Activated CD4-positive, alpha-beta memory T cell treated with anti-CD3 and anti-CD28 coated beads for 36 hours (primary cell): ENCODE results near the gene PPP2R3A. TPM values are rescaled to one million over a fixed set of nuclear protein-coding genes. Genes with fewer than 3 reads are reported as not detected.

Source experiments
- CTCF ChIA-PET: fragments of 350-600 bp; sonication (Branson Sonifier 250); formaldehyde crosslinking; loops from one replicate; lab custom pipeline; 2021; ENCODE audit warnings: antibody characterized with exemption, inconsistent platforms; lab: Charles Lee
- POLR2A ChIA-PET: fragments of 350-600 bp; sonication (Branson Sonifier 250); formaldehyde crosslinking; loops from one replicate; lab custom pipeline; 2021; ENCODE audit warnings: antibody characterized with exemption; lab: Charles Lee
- DNase-seq: peaks from one replicate; pipeline ENCODE4 v3.0.0-alpha.2; 2020
- H3K27ac Mint-ChIP-seq: one replicate; pipeline ENCODE4 v1.8.0; 2021; ENCODE audit warnings: mixed read lengths
- H3K27me3 Mint-ChIP-seq: one replicate; pipeline ENCODE4 v1.8.0; 2021; ENCODE audit warnings: mixed read lengths
- H3K36me3 Mint-ChIP-seq: one replicate; pipeline ENCODE4 v1.8.0; 2021; ENCODE audit warnings: mixed read lengths
- H3K4me1 Mint-ChIP-seq: one replicate; pipeline ENCODE4 v1.8.0; 2021; ENCODE audit warnings: low read depth, mixed read lengths
- H3K4me3 Mint-ChIP-seq: one replicate; pipeline ENCODE4 v1.8.0; 2021; ENCODE audit warnings: mild to moderate bottlenecking, mixed read lengths
- H3K9me3 Mint-ChIP-seq: one replicate; pipeline ENCODE4 v1.8.0; 2021; ENCODE audit warnings: mixed read lengths
- intact Hi-C: fragments of 100-400 bp; cut with micrococcal nuclease; formaldehyde crosslinking; loops from one replicate; pipeline ENCODE4 v1.15.1; 2023
- total RNA-seq, 2 experiments: library from RNA; stranded (reverse); gene quantifications; one replicate each; pipeline ENCODE4 v1.2.3, GENCODE V29; 2021

PPP2R3A gene
- total RNA-seq = under 1 TPM; 0.17 to 0.33 TPM

GRCh38 chr3:135965506-135966270 lies at the start of gene PPP2R3A:
TSS of gene PPP2R3A (plus strand) at chr3:135965728. CDS start at chr3:136001499, 35,771 bp downstream.
- H3K9me3 Mint-ChIP-seq = peaks cover 14% of the 10 kb centered on the region
- intact Hi-C loops = loop anchor here (5.0 kb wide), 1 partner anchor 897 kb away; the partner anchor contains the start of gene NCK1
- CTCF ChIA-PET = interaction anchor here (0.6 to 0.9 kb wide), 2 partner anchors 787 to 1049 kb away, joined by 3 to 4 read pairs; partner anchors contain the start of gene STAG1
- H3K36me3 Mint-ChIP-seq = no peaks in the 10 kb centered on the region
- H3K27ac Mint-ChIP-seq = no peak within 1 kb of the TSS
- DNase-seq = peak; percentile 80
- POLR2A ChIA-PET = no interaction called here
- peaks cover 28% of the 10 kb centered on the region for H3K27me3 Mint-ChIP-seq
- H3K4me1 Mint-ChIP-seq = peaks cover 10% of the 10 kb centered on the region
- peak within 1 kb of the TSS; percentile 58 for H3K4me3 Mint-ChIP-seq

- intact Hi-C loops = loop anchor here (5.0 kb wide), 1 partner anchor 126 kb away; no protein-coding TSS in a partner anchor
- H3K9me3 Mint-ChIP-seq = no peaks in the 10 kb centered on the region
- H3K4me3 Mint-ChIP-seq = no peak overlapping the region
- H3K36me3 Mint-ChIP-seq = no peaks in the 10 kb centered on the region
- peaks cover 3% of the 10 kb centered on the region for H3K27me3 Mint-ChIP-seq
- no peak overlapping the region for H3K27ac Mint-ChIP-seq
- ChIA-PET CTCF (no interaction called here), POLR2A (no interaction called here)
- no peak for DNase-seq
- H3K4me1 Mint-ChIP-seq = no peaks in the 10 kb centered on the region
Measured at GRCh38 chr3:135916310-135916709, 49.2 kb upstream of the PPP2R3A start.

- POLR2A ChIA-PET = no interaction called here
- CTCF ChIA-PET = interaction anchor here (0.7 kb wide), 1 partner anchor 126 kb away, joined by 4 read pairs; no protein-coding TSS in a partner anchor
- Mint-ChIP-seq H3K27me3 (peaks cover 3% of the 10 kb centered on the region), H3K36me3 (no peaks in the 10 kb centered on the region), H3K4me1 (no peaks in the 10 kb centered on the region), H3K27ac (no peak overlapping the region), H3K4me3 (no peak overlapping the region), H3K9me3 (no peaks in the 10 kb centered on the region)
- DNase-seq = no peak
- intact Hi-C loops = loop anchor here (5.0 kb wide), 1 partner anchor 125 kb away; no protein-coding TSS in a partner anchor
Measured at GRCh38 chr3:135917076-135917475, 48.5 kb upstream of the PPP2R3A start.

GRCh38 chr3:135917927-135918597 lies 47.5 kb upstream of the PPP2R3A start:
- ChIA-PET CTCF (no interaction called here), POLR2A (no interaction called here)
- Mint-ChIP-seq H3K4me1 (no peaks in the 10 kb centered on the region), H3K27me3 (peaks cover 3% of the 10 kb centered on the region), H3K36me3 (no peaks in the 10 kb centered on the region), H3K9me3 (no peaks in the 10 kb centered on the region), H3K27ac (no peak overlapping the region), H3K4me3 (no peak overlapping the region)
- intact Hi-C loops = loop anchor here (5.0 kb wide), 1 partner anchor 124 kb away; no protein-coding TSS in a partner anchor
- DNase-seq = no peak

- H3K4me1 Mint-ChIP-seq = no peaks in the 10 kb centered on the region
- no peak overlapping the region for H3K4me3 Mint-ChIP-seq
- intact Hi-C loops = loop anchor here (5.0 kb wide), 1 partner anchor 124 kb away; no protein-coding TSS in a partner anchor
- CTCF ChIA-PET = no interaction called here
- H3K27me3 Mint-ChIP-seq = peaks cover 3% of the 10 kb centered on the region
- no peak for DNase-seq
- H3K27ac Mint-ChIP-seq = no peak overlapping the region
- no peaks in the 10 kb centered on the region for H3K36me3 Mint-ChIP-seq
- no peaks in the 10 kb centered on the region for H3K9me3 Mint-ChIP-seq
- POLR2A ChIA-PET = no interaction called here
Measured at GRCh38 chr3:135918600-135918999, 46.9 kb upstream of the PPP2R3A start.

- POLR2A ChIA-PET = no interaction called here
- CTCF ChIA-PET = interaction anchor here (1.3 kb wide), 1 partner anchor 122 kb away, joined by 10 read pairs; no protein-coding TSS in a partner anchor
- no peaks in the 10 kb centered on the region for H3K9me3 Mint-ChIP-seq
Measured at GRCh38 chr3:135920275-135920674, 45.3 kb upstream of the PPP2R3A start.

GRCh38 chr3:135922903-135923250 lies 42.7 kb upstream of the PPP2R3A start:
- ChIA-PET POLR2A (no interaction called here), CTCF (no interaction called here)
- H3K9me3 Mint-ChIP-seq = no peaks in the 10 kb centered on the region
- intact Hi-C loops = no loop called here
- no peaks in the 10 kb centered on the region for H3K4me1 Mint-ChIP-seq
- H3K27me3 Mint-ChIP-seq = peaks cover 7% of the 10 kb centered on the region
- H3K4me3 Mint-ChIP-seq = no peak overlapping the region
- no peak for DNase-seq
- H3K27ac Mint-ChIP-seq = no peak overlapping the region
- H3K36me3 Mint-ChIP-seq = no peaks in the 10 kb centered on the region

More at GRCh38 chr3:135920275-135920674, 45.3 kb upstream of the PPP2R3A start:
- Mint-ChIP-seq H3K4me3 (no peak overlapping the region), H3K36me3 (no peaks in the 10 kb centered on the region), H3K27ac (no peak overlapping the region), H3K4me1 (no peaks in the 10 kb centered on the region), H3K27me3 (peaks cover 4% of the 10 kb centered on the region)
- DNase-seq = no peak
- intact Hi-C loops = no loop called here

GRCh38 chr3:135924506-135924905 lies 41.0 kb upstream of the PPP2R3A start:
- Mint-ChIP-seq H3K9me3 (no peaks in the 10 kb centered on the region), H3K36me3 (no peaks in the 10 kb centered on the region), H3K4me1 (no peaks in the 10 kb centered on the region), H3K27me3 (peaks cover 4% of the 10 kb centered on the region), H3K4me3 (no peak overlapping the region), H3K27ac (no peak overlapping the region)
- intact Hi-C loops = no loop called here
- ChIA-PET POLR2A (no interaction called here), CTCF (no interaction called here)
- DNase-seq = no peak

- DNase-seq = no peak
- intact Hi-C loops = no loop called here
- H3K27ac Mint-ChIP-seq = no peak overlapping the region
- no peaks in the 10 kb centered on the region for H3K36me3 Mint-ChIP-seq
- ChIA-PET CTCF (no interaction called here), POLR2A (no interaction called here)
- no peaks in the 10 kb centered on the region for H3K4me1 Mint-ChIP-seq
- H3K9me3 Mint-ChIP-seq = no peaks in the 10 kb centered on the region
- peaks cover 4% of the 10 kb centered on the region for H3K27me3 Mint-ChIP-seq
- H3K4me3 Mint-ChIP-seq = no peak overlapping the region
Measured at GRCh38 chr3:135926664-135927063, 38.9 kb upstream of the PPP2R3A start.

- ChIA-PET CTCF (no interaction called here), POLR2A (no interaction called here)
- Mint-ChIP-seq H3K36me3 (no peaks in the 10 kb centered on the region), H3K27ac (no peak overlapping the region), H3K9me3 (no peaks in the 10 kb centered on the region), H3K4me3 (no peak overlapping the region), H3K27me3 (peaks cover 4% of the 10 kb centered on the region), H3K4me1 (no peaks in the 10 kb centered on the region)
- intact Hi-C loops = no loop called here
- no peak for DNase-seq
Measured at GRCh38 chr3:135927155-135927554, 38.4 kb upstream of the PPP2R3A start.

GRCh38 chr3:135929670-135930069 lies 35.9 kb upstream of the PPP2R3A start:
- ChIA-PET POLR2A (no interaction called here), CTCF (no interaction called here)
- Mint-ChIP-seq H3K27ac (no peak overlapping the region), H3K36me3 (no peaks in the 10 kb centered on the region), H3K4me3 (no peak overlapping the region), H3K4me1 (no peaks in the 10 kb centered on the region), H3K27me3 (peaks cover 3% of the 10 kb centered on the region), H3K9me3 (no peaks in the 10 kb centered on the region)
- no peak for DNase-seq
- intact Hi-C loops = no loop called here

- intact Hi-C loops = no loop called here
- Mint-ChIP-seq H3K27ac (no peak overlapping the region), H3K27me3 (peaks cover 3% of the 10 kb centered on the region), H3K9me3 (peaks cover 2% of the 10 kb centered on the region), H3K4me1 (no peaks in the 10 kb centered on the region), H3K4me3 (no peak overlapping the region), H3K36me3 (no peaks in the 10 kb centered on the region)
- DNase-seq = no peak
- CTCF ChIA-PET = no interaction called here
- POLR2A ChIA-PET = no interaction called here
Measured at GRCh38 chr3:135930255-135930654, 35.3 kb upstream of the PPP2R3A start.
